ENCODE measurements around the gene LMOD1. TPM values are rescaled to one million over a fixed set of nuclear protein-coding genes. Genes with fewer than 3 reads are reported as not detected.

The LMOD1 gene
- total RNA-seq, 3 donors from 2014 or later: 11.6 to 442 (median 37.4) TPM

- intact Hi-C loops (cut with DNase I, micrococcal nuclease): no loop called here
- Histone ChIP-seq H3K4me3 (no peak overlapping the region), H3K4me1 (ENCODE audit: low read depth) (no peaks in the 10 kb centered on the region), H3K9me3 (no peaks in the 10 kb centered on the region), H3K36me3 (ENCODE audit: low read depth) (no peaks in the 10 kb centered on the region)
- ATAC-seq (no peak), DNase-seq (no peak)
- TF ChIP-seq CTCF (IDR thresholded peaks at IDR 0.05): no peak
These were observed 15.5 kb downstream of the LMOD1 start for GRCh38 chr1:201930803-201931202.

GRCh38 chr1:201930137-201930536 lies 16.2 kb downstream of the LMOD1 start:
- ATAC-seq: no peak
- H3K4me3 ChIP-seq: no peak overlapping the region
- no peak for TF ChIP-seq CTCF (IDR thresholded peaks at IDR 0.05)
- H3K36me3 ChIP-seq (ENCODE audit: low read depth): no peaks in the 10 kb centered on the region
- DNase-seq: no peak
- intact Hi-C loops (cut with DNase I, micrococcal nuclease): no loop called here
- no peaks in the 10 kb centered on the region for H3K9me3 ChIP-seq
- H3K4me1 ChIP-seq (ENCODE audit: low read depth): no peaks in the 10 kb centered on the region

DNA sequence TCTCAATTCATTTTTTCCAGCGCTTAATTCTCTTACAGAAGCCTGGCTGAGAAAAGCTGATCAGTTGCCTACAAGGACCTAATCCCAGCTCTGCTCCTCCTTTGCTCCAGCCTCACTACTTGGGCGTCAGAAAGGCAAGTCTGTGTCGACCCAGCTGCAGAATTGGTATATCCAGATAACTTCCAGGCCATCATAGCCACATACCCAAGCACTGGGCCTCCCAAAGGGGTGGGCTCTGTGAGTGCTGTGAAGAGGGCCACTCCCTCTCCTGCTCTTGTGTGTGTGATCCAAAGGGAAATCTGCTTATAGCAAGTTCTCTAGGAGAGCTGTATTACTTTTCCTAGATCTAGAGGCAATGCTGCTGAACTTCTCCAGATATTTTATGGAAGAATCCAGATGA lies 18.1 kb downstream of the LMOD1 start:
- Histone ChIP-seq H3K9me3 (no peaks in the 10 kb centered on the region), H3K4me3 (no peak overlapping the region), H3K36me3 (ENCODE audit: low read depth) (no peaks in the 10 kb centered on the region), H3K4me1 (ENCODE audit: low read depth) (no peaks in the 10 kb centered on the region)
- DNase-seq (no peak), ATAC-seq (no peak)
- no peak for TF ChIP-seq CTCF (IDR thresholded peaks at IDR 0.05)
- intact Hi-C loops (cut with DNase I, micrococcal nuclease): no loop called here

GRCh38 chr1:201925981-201926645 lies 20.2 kb downstream of the LMOD1 start:
- no peaks in the 10 kb centered on the region for H3K9me3 ChIP-seq
- no peak overlapping the region for H3K4me3 ChIP-seq
- no peaks in the 10 kb centered on the region for H3K36me3 ChIP-seq (ENCODE audit: low read depth)
- H3K4me1 ChIP-seq (ENCODE audit: low read depth): no peaks in the 10 kb centered on the region
- DNase-seq (no peak), ATAC-seq (no peak)
- intact Hi-C loops (cut with DNase I, micrococcal nuclease): no loop called here
- TF ChIP-seq CTCF (IDR thresholded peaks at IDR 0.05): no peak

- no peak for TF ChIP-seq CTCF (IDR thresholded peaks at IDR 0.05)
- ATAC-seq (no peak), DNase-seq (no peak)
- H3K4me3 ChIP-seq: no peak overlapping the region
- H3K4me1 ChIP-seq (ENCODE audit: low read depth): no peaks in the 10 kb centered on the region
- intact Hi-C loops (cut with DNase I, micrococcal nuclease): no loop called here
- no peaks in the 10 kb centered on the region for H3K36me3 ChIP-seq (ENCODE audit: low read depth)
- no peaks in the 10 kb centered on the region for H3K9me3 ChIP-seq
These were observed 21.1 kb downstream of the LMOD1 start for GRCh38 chr1:201925301-201925567.
